T-cell (primary cell): ENCODE data around the gene DTL. TPM values are rescaled to one million over a fixed set of nuclear protein-coding genes. Genes with fewer than 3 reads are reported as not detected.

ENCODE experiments used
- ATAC-seq, 4 experiments: fragments of 200-7000 bp in 3 of 4; fragments of 150-1000 bp in 1 of 4; cut with Tn5 transposase; replicated peaks in 1 of 4; 1 replicate in 3 of 4; 2 replicates in 1 of 4; pipeline ENCODE4 v1.10.0; 2021; ENCODE audit warnings: moderate library complexity in 3 of 4, mild to moderate bottlenecking in 2 of 4, moderate number of reproducible peaks in 1 of 4
- CTCF ChIA-PET, 2 donors: fragments of 300-600 bp; sonication (Branson Sonifier 250); formaldehyde crosslinking; loops; one replicate each; lab custom pipeline; 2022; ENCODE audit warnings: antibody characterized with exemption in 2 of 2; lab: Charles Lee
- POLR2A ChIA-PET, 2 donors: fragments of 300-600 bp; sonication (Branson Sonifier 250); formaldehyde crosslinking; loops; one replicate each; lab custom pipeline; 2022; ENCODE audit warnings: antibody characterized with exemption in 2 of 2; lab: Charles Lee
- DNase-seq, 35 experiments: peaks; one replicate each; pipeline versions ENCODE4 v3.0.0 to v3.0.0-alpha.2; 2013 to 2023
- H3K27ac ChIP-seq: one replicate; pipeline ENCODE4 v1.5.1; 2013; ENCODE audit warnings: low read length
- H3K27me3 ChIP-seq, 2 experiments: replicated peaks in 1 of 2; 1 replicate in 1 of 2; 2 replicates in 1 of 2; pipeline versions ENCODE4 v1.6.1 to v1.7.0; 2013; ENCODE audit warnings: low read length in 1 of 2, mixed read lengths in 1 of 2; ENCODE audit not compliant: control insufficient read depth in 2 of 2, insufficient read depth in 2 of 2; ENCODE audit errors: extremely low read depth in 1 of 2
- H3K36me3 ChIP-seq, 2 donors: 1 replicate in 1 of 2; 2 replicates in 1 of 2; pipeline versions ENCODE4 v1.6.1 to v1.7.0; 2013; ENCODE audit warnings: low read length in 1 of 2; ENCODE audit not compliant: control insufficient read depth in 2 of 2, insufficient read depth in 1 of 2; ENCODE audit errors: extremely low read depth in 1 of 2
- H3K4me1 ChIP-seq, 2 experiments: 1 replicate in 1 of 2; 2 replicates in 1 of 2; pipeline versions ENCODE4 v1.6.1 to v1.7.0; 2013; ENCODE audit warnings: low read length in 2 of 2, mixed read lengths in 1 of 2; ENCODE audit not compliant: insufficient read depth in 2 of 2, control insufficient read depth in 1 of 2; ENCODE audit errors: extremely low read depth in 1 of 2
- H3K4me3 ChIP-seq, 2 donors: 1 replicate in 1 of 2; 2 replicates in 1 of 2; pipeline versions ENCODE4 v1.5.1 to v1.7.0; 2013; ENCODE audit warnings: mild to moderate bottlenecking in 2 of 2, low read length in 1 of 2, moderate library complexity in 1 of 2; ENCODE audit not compliant: control insufficient read depth in 1 of 2; ENCODE audit errors: extremely low read depth in 1 of 2
- H3K9me3 ChIP-seq: 2 replicates; pipeline ENCODE4 v1.7.0; 2013
- H3K27ac Mint-ChIP-seq, 2 donors: one replicate each; pipeline ENCODE4 v1.8.0; 2020 to 2021; ENCODE audit warnings: mild to moderate bottlenecking in 2 of 2, mixed read lengths in 2 of 2
- H3K27me3 Mint-ChIP-seq, 2 donors: one replicate each; pipeline ENCODE4 v1.8.0; 2021 to 2022; ENCODE audit warnings: mixed read lengths in 2 of 2
- H3K36me3 Mint-ChIP-seq: one replicate; pipeline ENCODE4 v1.8.0; 2021; ENCODE audit warnings: mixed read lengths
- H3K4me1 Mint-ChIP-seq, 3 donors: one replicate each; pipeline ENCODE4 v1.8.0; 2020 to 2022; ENCODE audit warnings: mixed read lengths in 3 of 3, mild to moderate bottlenecking in 1 of 3
- H3K4me3 Mint-ChIP-seq, 3 donors: one replicate each; pipeline ENCODE4 v1.8.0; 2020 to 2022; ENCODE audit warnings: mild to moderate bottlenecking in 3 of 3, mixed read lengths in 3 of 3, moderate library complexity in 3 of 3
- H3K9me3 Mint-ChIP-seq, 3 donors: one replicate each; pipeline ENCODE4 v1.8.0; 2020 to 2022; ENCODE audit warnings: mixed read lengths in 3 of 3
- WGBS: methylation state at CpG from one replicate; pipeline ENCODE4 v1.1.5; 2013; ENCODE audit warnings: missing lambda C conversion rate; ENCODE audit not compliant: insufficient coverage; 5-methylcytosine and 5-hydroxymethylcytosine counted together
- total RNA-seq, 35 experiments: library from RNA in 6 of 35; stranded (reverse) in 6 of 35; fragments of 120-200 nt in 1 of 35; gene quantifications; one replicate each; pipeline versions ENCODE4 v1.2.1 to v1.2.4 and lab custom pipeline; 2013 to 2026

The DTL gene
- total RNA-seq, 5 donors from 2014 or later (not counting 1 experiment from before 2014, with no cell fraction given): 0.44 to 1.9 (median 1.2) TPM

DNA sequence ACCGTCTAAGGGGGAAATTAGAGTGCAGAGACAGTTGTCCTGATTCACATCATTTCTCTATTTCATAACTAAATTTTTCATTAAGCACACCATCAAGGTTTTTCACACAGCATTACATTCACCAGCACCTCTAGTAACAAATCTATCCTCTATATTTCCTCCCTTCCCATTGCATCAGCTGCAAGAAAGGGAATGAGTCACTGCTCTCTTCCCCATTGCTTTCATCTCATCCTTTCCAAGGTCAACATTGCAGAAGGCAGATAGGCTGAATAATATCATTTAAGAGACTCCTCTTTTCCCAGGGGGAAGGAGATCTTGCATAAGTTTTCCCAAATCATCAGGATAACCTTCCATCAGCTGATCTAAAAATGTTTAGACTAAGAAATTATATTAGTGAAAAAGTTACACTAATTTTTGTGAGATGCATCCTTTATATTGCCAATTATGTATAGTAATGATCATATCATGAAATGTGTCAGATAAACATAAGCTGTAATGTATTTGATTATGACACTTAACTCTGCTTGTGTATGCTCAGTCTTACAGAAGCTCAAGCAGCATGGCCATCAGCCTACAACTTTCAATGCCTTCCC is 4.5 kb upstream of the DTL start:
- H3K4me1 Mint-ChIP-seq: peaks cover 56 to 71% (median 59%) of the 10 kb centered on the region in 3 donors

DNA sequence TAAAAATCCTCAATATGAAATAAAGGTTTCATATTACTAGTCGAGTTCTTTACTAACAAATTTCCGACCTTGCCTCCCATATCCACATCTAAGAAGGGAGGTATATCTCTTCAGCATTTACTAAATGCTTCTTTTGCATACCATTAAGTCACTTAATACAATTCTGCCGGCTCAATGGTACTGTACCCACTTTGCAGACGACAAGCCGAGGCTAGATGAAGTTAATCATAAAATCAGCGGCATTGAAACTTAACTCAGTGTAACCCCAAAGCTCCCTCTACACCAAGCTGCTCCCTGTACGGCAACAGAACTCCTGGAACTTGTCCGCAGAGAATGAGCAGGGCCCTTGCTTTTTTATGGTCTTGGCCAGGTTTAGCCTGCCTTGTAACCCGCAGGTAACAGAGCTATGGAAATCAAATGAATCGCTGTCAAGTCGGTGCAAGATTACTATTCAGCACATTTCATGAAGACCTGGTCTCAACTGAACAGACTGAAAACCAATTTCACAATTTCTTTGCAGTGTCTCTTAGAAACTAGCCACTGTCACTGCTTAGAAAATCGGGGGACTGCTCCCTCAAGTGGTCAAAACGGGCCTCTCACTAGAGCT is 929 bp upstream of the DTL start:
- H3K36me3 Mint-ChIP-seq: peaks cover 5% of the 10 kb centered on the region
- POLR2A ChIA-PET: interaction anchor here in 1 of 2 donors (0.6 to 1.0 kb wide), 2 partner anchors 20 to 252 kb away, joined by 3 read pairs; no protein-coding TSS in a partner anchor
- H3K27me3 Mint-ChIP-seq: peaks cover 0 to 6% of the 10 kb centered on the region in 2 donors
- DNase-seq (no peak), ATAC-seq (peak in 1 of 4 experiments; percentile 2)
- no peaks in the 10 kb centered on the region for H3K9me3 Mint-ChIP-seq
- no peaks in the 10 kb centered on the region for H3K36me3 ChIP-seq
- H3K4me3 ChIP-seq: peak overlapping the region; percentile 61 to 98
- peaks cover 59 to 68% (median 59%) of the 10 kb centered on the region in 3 donors for H3K4me1 Mint-ChIP-seq
- WGBS: 9% methylated on average over 12 of the region's 13 CpGs
- H3K27ac ChIP-seq: peak overlapping the region; percentile 53
- H3K4me3 Mint-ChIP-seq: peak overlapping the region; percentile 87 to 99 (median 90)
- no peaks in the 10 kb centered on the region for H3K27me3 ChIP-seq
- no peaks in the 10 kb centered on the region for H3K9me3 ChIP-seq
- H3K4me1 ChIP-seq: peaks cover 13 to 18% of the 10 kb centered on the region in 2 experiments
- peak overlapping the region; percentile 88 to 99 for H3K27ac Mint-ChIP-seq
- CTCF ChIA-PET: interaction anchor here (0.6 to 3.7 kb wide), 26 partner anchors 10 to 422 kb away, joined by 3 to 52 read pairs (median 4); partner anchors contain the start of gene NEK2 (in 1 of the 2)

More for the DNA sequence above, 4.5 kb upstream of the DTL start:
- ChIA-PET POLR2A (no interaction called here), CTCF (interaction anchor here (0.9 to 1.5 kb wide), 2 partner anchors 40 to 425 kb away, joined by 5 read pairs; no protein-coding TSS in a partner anchor)
- no peak overlapping the region for H3K27ac Mint-ChIP-seq
- no peak overlapping the region for H3K4me3 Mint-ChIP-seq
- ATAC-seq: no peak
- DNase-seq: no peak
- H3K36me3 Mint-ChIP-seq: peaks cover 16% of the 10 kb centered on the region
- H3K27me3 ChIP-seq: no peaks in the 10 kb centered on the region
- H3K27me3 Mint-ChIP-seq: no peaks in the 10 kb centered on the region
- H3K4me1 ChIP-seq: peaks cover 9 to 13% of the 10 kb centered on the region in 2 experiments
- no peaks in the 10 kb centered on the region for H3K36me3 ChIP-seq
- H3K27ac ChIP-seq: no peak overlapping the region
- H3K9me3 ChIP-seq: no peaks in the 10 kb centered on the region
- no peak overlapping the region for H3K4me3 ChIP-seq
- H3K9me3 Mint-ChIP-seq: no peaks in the 10 kb centered on the region
- no CpG with 5 or more reads among the region's 1 CpG for WGBS

DNA sequence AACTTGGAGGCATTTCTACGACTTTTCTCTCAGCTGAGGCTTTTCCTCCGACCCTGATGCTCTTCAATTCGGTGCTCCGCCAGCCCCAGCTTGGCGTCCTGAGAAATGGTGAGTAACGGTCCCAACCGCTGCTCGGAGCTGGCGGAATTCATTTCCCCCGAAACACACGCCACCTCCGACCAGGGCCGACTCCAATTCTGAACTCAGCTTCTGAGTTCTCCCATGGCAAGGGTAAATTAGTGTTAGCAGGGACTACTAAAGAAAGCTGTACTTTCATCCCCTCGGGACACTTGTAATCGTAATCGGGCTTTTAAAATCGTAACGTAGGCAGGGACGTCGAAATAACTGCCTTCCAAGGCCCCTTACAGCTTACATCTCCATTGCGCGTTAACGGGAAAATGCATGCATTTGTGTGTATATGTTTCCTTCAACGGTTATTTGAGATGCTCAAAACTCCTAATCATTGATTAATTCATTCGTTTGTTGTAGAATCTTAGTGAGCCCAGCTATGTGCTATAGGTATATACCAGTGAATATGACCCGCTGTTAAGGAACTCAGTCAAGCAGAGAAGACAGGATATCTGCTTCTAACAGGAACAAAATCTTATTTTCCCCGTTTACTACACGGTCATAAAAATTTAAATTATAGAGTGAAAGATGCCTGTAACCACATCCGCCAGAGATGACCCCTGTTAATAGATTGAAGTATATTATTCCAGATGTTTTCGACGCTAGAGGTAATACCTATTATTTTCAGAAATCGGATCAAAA is 472 bp downstream of the DTL start:
- Mint-ChIP-seq H3K27ac (peak overlapping the region; percentile 88 to 99), H3K4me1 (peaks cover 56 to 66% (median 60%) of the 10 kb centered on the region in 3 donors), H3K27me3 (peaks cover 0 to 9% of the 10 kb centered on the region in 2 donors), H3K9me3 (no peaks in the 10 kb centered on the region), H3K36me3 (peaks cover 5% of the 10 kb centered on the region), H3K4me3 (peak overlapping the region; percentile 87 to 99 (median 90))
- no peaks in the 10 kb centered on the region for H3K36me3 ChIP-seq
- WGBS: 0% methylated on average over 6 of the region's 32 CpGs
- no peaks in the 10 kb centered on the region for H3K9me3 ChIP-seq
- POLR2A ChIA-PET: interaction anchor here (0.6 to 1.0 kb wide), 5 partner anchors 250 to 885 kb away, joined by 3 read pairs; no protein-coding TSS in a partner anchor
- H3K4me3 ChIP-seq: peak overlapping the region; percentile 61 to 98
- DNase-seq (no peak), ATAC-seq (peak in 3 of 4 experiments; percentile 1 to 3 (median 2))
- H3K27ac ChIP-seq: peak overlapping the region; percentile 53
- H3K27me3 ChIP-seq: no peaks in the 10 kb centered on the region
- CTCF ChIA-PET: interaction anchor here (0.5 to 3.7 kb wide), 63 partner anchors 9 to 1703 kb away, joined by 3 to 52 read pairs (median 4); partner anchors contain the start of genes NEK2 (in 1 of the 2), NENF (in 1 of the 2), NSL1 (in 1 of the 2) and PACC1 (in 1 of the 2)
- peaks cover 13 to 18% of the 10 kb centered on the region in 2 experiments for H3K4me1 ChIP-seq

DNA sequence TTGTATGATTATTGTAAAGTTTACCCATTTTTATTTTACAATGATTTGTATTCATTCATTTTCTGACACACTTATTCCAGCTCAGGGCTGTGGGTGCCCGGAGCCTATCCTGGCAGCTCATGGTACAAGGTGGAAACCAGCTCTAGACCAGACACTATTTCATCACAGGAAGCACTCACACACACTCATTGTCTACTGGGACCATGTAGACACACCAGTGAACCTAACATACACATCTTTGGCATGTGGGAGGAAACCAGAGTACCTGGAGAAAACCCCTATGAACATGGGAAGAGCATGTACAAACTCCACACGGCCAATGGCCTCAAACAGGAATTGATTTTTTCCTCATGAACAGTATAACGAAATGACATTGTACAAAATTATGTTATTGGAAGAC is 2.4 kb downstream of the DTL start:
- Histone ChIP-seq H3K9me3 (no peaks in the 10 kb centered on the region), H3K36me3 (no peaks in the 10 kb centered on the region), H3K27ac (no peak overlapping the region), H3K27me3 (no peaks in the 10 kb centered on the region), H3K4me3 (no peak overlapping the region), H3K4me1 (peaks cover 13 to 18% of the 10 kb centered on the region in 2 experiments)
- no peaks in the 10 kb centered on the region for H3K36me3 Mint-ChIP-seq
- ATAC-seq (no peak), DNase-seq (peak in 1 of 35 experiments; percentile 22)
- CTCF ChIA-PET: interaction anchor here in 1 of 2 donors (1.3 kb wide), 2 partner anchors 24 to 418 kb away, joined by 3 read pairs; no protein-coding TSS in a partner anchor
- peak overlapping the region in 1 of 2 donors; percentile 15 for H3K27ac Mint-ChIP-seq
- H3K9me3 Mint-ChIP-seq: no peaks in the 10 kb centered on the region
- H3K4me1 Mint-ChIP-seq: peaks cover 39 to 55% (median 43%) of the 10 kb centered on the region in 3 donors
- no peak overlapping the region for H3K4me3 Mint-ChIP-seq
- 55% methylated on average over 1 of the region's 3 CpGs for WGBS
- POLR2A ChIA-PET: no interaction called here
- peaks cover 0 to 9% of the 10 kb centered on the region in 2 donors for H3K27me3 Mint-ChIP-seq

DNA sequence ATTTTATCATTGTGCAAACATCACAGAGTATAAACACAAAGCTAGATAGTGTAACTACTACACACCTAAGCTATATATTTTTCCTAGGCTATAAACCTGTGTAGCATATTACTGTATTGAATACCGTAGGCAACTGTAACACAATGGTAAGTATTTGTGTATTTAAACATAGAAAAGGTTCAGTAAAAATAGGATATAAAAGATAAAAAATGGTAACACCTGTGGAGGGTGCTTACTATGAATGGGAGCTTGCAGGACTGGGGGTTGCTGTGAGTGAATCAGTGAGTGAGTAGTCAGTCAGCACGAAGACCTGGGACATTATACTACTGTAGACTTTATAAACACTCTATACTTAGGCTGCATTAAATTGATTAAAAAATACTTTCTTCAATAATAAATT is 4.1 kb downstream of the DTL start:
- Mint-ChIP-seq H3K4me3 (no peak overlapping the region), H3K27ac (no peak overlapping the region), H3K36me3 (no peaks in the 10 kb centered on the region), H3K27me3 (peaks cover 0 to 9% of the 10 kb centered on the region in 2 donors), H3K9me3 (no peaks in the 10 kb centered on the region), H3K4me1 (peaks cover 28 to 45% (median 29%) of the 10 kb centered on the region in 3 donors)
- H3K4me3 ChIP-seq: no peak overlapping the region
- H3K27me3 ChIP-seq: no peaks in the 10 kb centered on the region
- H3K9me3 ChIP-seq: no peaks in the 10 kb centered on the region
- ChIA-PET POLR2A (interaction anchor here in 1 of 2 donors (0.5 kb wide), 1 partner anchor 380 kb away, joined by 5 read pairs; no protein-coding TSS in a partner anchor), CTCF (interaction anchor here (0.7 to 1.7 kb wide), 6 partner anchors 23 to 416 kb away, joined by 3 to 7 read pairs (median 4); no protein-coding TSS in a partner anchor)
- ATAC-seq: no peak
- WGBS: no CpG with 5 or more reads among the region's 2 CpGs
- DNase-seq: no peak
- no peak overlapping the region for H3K27ac ChIP-seq
- peaks cover 7 to 11% of the 10 kb centered on the region in 2 experiments for H3K4me1 ChIP-seq
- no peaks in the 10 kb centered on the region for H3K36me3 ChIP-seq
